H1 (cell line): ENCODE measurements around the gene TIMM21. TPM values are rescaled to one million over a fixed set of nuclear protein-coding genes. Genes with fewer than 3 reads are reported as not detected.

Experiments used
- CTCF ChIA-PET: fragments of 300-600 bp; sonication (Branson Sonifier 250); formaldehyde crosslinking; loops from one replicate; lab custom pipeline; 2021; ENCODE audit not compliant: partially characterized antibody; lab: Charles Lee
- POLR2A ChIA-PET: fragments of 300-600 bp; sonication (Branson Sonifier 250); formaldehyde crosslinking; loops from one replicate; lab custom pipeline; 2021; ENCODE audit warnings: inconsistent platforms; ENCODE audit not compliant: partially characterized antibody; lab: Charles Lee
- DNase-seq, 2 experiments: peaks; one replicate each; pipeline versions ENCODE4 v3.0.0 to v3.0.0-alpha.2; 2010 to 2022; ENCODE audit warnings: low spot score in 2 of 2, low read depth in 1 of 2, mixed read lengths in 1 of 2
- FAIRE-seq: peaks from 2 replicates; lab custom pipeline; 2011; peaks lifted over from hg19 to GRCh38; lab: Jason Lieb, UNC
- H2AFZ ChIP-seq: 2 replicates; pipeline ENCODE4 v1.8.1; 2012; ENCODE audit warnings: low read length, inconsistent platforms
- H2AK5ac ChIP-seq: 2 replicates; pipeline ENCODE4 v1.6.1; 2013; ENCODE audit warnings: low read depth, low read length
- H2BK120ac ChIP-seq: replicated peaks from 2 replicates; pipeline ENCODE3; 2013; ENCODE audit warnings: low read depth, low read length, inconsistent platforms
- H2BK12ac ChIP-seq: 2 replicates; pipeline ENCODE4 v1.6.1; 2013; ENCODE audit warnings: low read depth, low read length
- H2BK15ac ChIP-seq: 2 replicates; pipeline ENCODE4 v1.6.1; 2013; ENCODE audit warnings: low read length
- H2BK20ac ChIP-seq: 2 replicates; pipeline ENCODE4 v1.6.1; 2013; ENCODE audit warnings: low read length
- H2BK5ac ChIP-seq: 2 replicates; pipeline ENCODE4 v1.6.1; 2013; ENCODE audit warnings: low read depth, low read length
- H3K14ac ChIP-seq: 2 replicates; pipeline ENCODE4 v1.6.1; 2013; ENCODE audit warnings: inconsistent platforms; ENCODE audit not compliant: insufficient read length
- H3K18ac ChIP-seq: 2 replicates; pipeline ENCODE4 v1.6.1; 2013; ENCODE audit warnings: low read length; ENCODE audit errors: extremely low read depth
- H3K23ac ChIP-seq: 2 replicates; pipeline ENCODE4 v1.6.1; 2013; ENCODE audit warnings: inconsistent platforms; ENCODE audit not compliant: insufficient read length
- H3K23me2 ChIP-seq: 2 replicates; pipeline ENCODE4 v1.6.1; 2013; ENCODE audit warnings: low read depth, low read length
- H3K27ac ChIP-seq: 2 replicates; pipeline ENCODE4 v1.6.1; 2011; ENCODE audit warnings: low read depth, low read length, inconsistent platforms
- H3K27me3 ChIP-seq, 4 experiments: replicated peaks in 1 of 4; 1 replicate in 1 of 4; 2 replicates in 3 of 4; pipeline versions ENCODE4 v1.6.1 to v1.8.1; 2011 to 2013; ENCODE audit warnings: low read length in 3 of 4, mild to moderate bottlenecking in 3 of 4, inconsistent platforms in 2 of 4, mixed read lengths in 2 of 4, moderate library complexity in 1 of 4; ENCODE audit not compliant: control insufficient read depth in 3 of 4, insufficient read depth in 3 of 4; ENCODE audit errors: extremely low read depth in 1 of 4
- H3K36me3 ChIP-seq, 4 experiments: 2 replicates each; pipeline versions ENCODE4 v1.6.1 to v1.8.1; 2011 to 2013; ENCODE audit warnings: mild to moderate bottlenecking in 4 of 4, low read length in 3 of 4, moderate library complexity in 2 of 4, control low read depth in 1 of 4, inconsistent platforms in 1 of 4; ENCODE audit not compliant: insufficient read depth in 4 of 4, control insufficient read depth in 2 of 4
- H3K4ac ChIP-seq: replicated peaks from 2 replicates; pipeline ENCODE3; 2013; ENCODE audit warnings: low read length, low read depth, mixed read lengths, inconsistent platforms; ENCODE audit not compliant: insufficient read length
- H3K4me1 ChIP-seq, 4 experiments: replicated peaks in 1 of 4; 1 replicate in 1 of 4; 2 replicates in 3 of 4; pipeline versions ENCODE4 v1.6.1 to v1.8.1; 2011 to 2013; ENCODE audit warnings: low read length in 3 of 4, inconsistent platforms in 2 of 4, mixed read lengths in 1 of 4; ENCODE audit not compliant: insufficient read depth in 4 of 4, control insufficient read depth in 3 of 4
- H3K4me2 ChIP-seq, 2 experiments: 2 replicates each; pipeline versions ENCODE4 v1.6.1 to v1.8.1; 2011 to 2013; ENCODE audit warnings: low read depth in 2 of 2, low read length in 2 of 2, control low read depth in 1 of 2, inconsistent platforms in 1 of 2, mild to moderate bottlenecking in 1 of 2; ENCODE audit not compliant: insufficient read depth in 1 of 2
- H3K4me3 ChIP-seq, 4 experiments: fragments of 200-600, 300-600 bp in 1 of 4; sonication (generic), shearing (Covaris generic), sonication (Bioruptor Twin) in 1 of 4; 2 replicates each; pipeline versions ENCODE4 v1.5.1 to v1.8.1; 2011 to 2016; ENCODE audit warnings: low read length in 4 of 4, low read depth in 3 of 4, control low read depth in 2 of 4, inconsistent platforms in 2 of 4, mild to moderate bottlenecking in 2 of 4, mixed read lengths in 1 of 4, moderate library complexity in 1 of 4; ENCODE audit not compliant: insufficient read depth in 2 of 4; ENCODE audit errors: extremely low read depth in 1 of 4
- H3K56ac ChIP-seq: replicated peaks from 2 replicates; pipeline ENCODE3; 2013; ENCODE audit warnings: low read depth, mild to moderate bottlenecking, mixed read lengths, low read length, inconsistent platforms; ENCODE audit not compliant: insufficient read length
- H3K79me1 ChIP-seq: 2 replicates; pipeline ENCODE4 v1.6.1; 2013; ENCODE audit warnings: low read depth, low read length, control low read depth
- H3K79me2 ChIP-seq, 2 experiments: 2 replicates each; pipeline versions ENCODE4 v1.6.1 to v1.8.1; 2012 to 2013; ENCODE audit warnings: low read length in 2 of 2, mild to moderate bottlenecking in 2 of 2, inconsistent platforms in 1 of 2; ENCODE audit not compliant: insufficient read depth in 2 of 2, control insufficient read depth in 1 of 2
- H3K9ac ChIP-seq, 4 experiments: replicated peaks in 1 of 4; 1 replicate in 1 of 4; 2 replicates in 3 of 4; pipeline versions ENCODE4 v1.6.1 to v1.8.1; 2011 to 2013; ENCODE audit warnings: low read depth in 3 of 4, low read length in 3 of 4, control low read depth in 2 of 4, mild to moderate bottlenecking in 2 of 4, moderate library complexity in 2 of 4, inconsistent platforms in 1 of 4; ENCODE audit errors: extremely low read depth in 1 of 4
- H3K9me3 ChIP-seq, 2 experiments: 2 replicates each; pipeline versions ENCODE4 v1.6.1 to v1.8.1; 2012 to 2013; ENCODE audit warnings: mild to moderate bottlenecking in 2 of 2, moderate library complexity in 2 of 2, control low read depth in 1 of 2, inconsistent platforms in 1 of 2, low read depth in 1 of 2, low read length in 1 of 2, mixed read lengths in 1 of 2; ENCODE audit not compliant: insufficient read depth in 2 of 2
- H4K20me1 ChIP-seq, 2 experiments: replicated peaks in 1 of 2; 2 replicates each; pipeline versions ENCODE3 to v1.8.1; 2011 to 2013; ENCODE audit warnings: inconsistent platforms in 2 of 2, low read length in 2 of 2, mild to moderate bottlenecking in 1 of 2; ENCODE audit not compliant: insufficient read depth in 2 of 2, control insufficient read depth in 1 of 2
- H4K5ac ChIP-seq: 2 replicates; pipeline ENCODE4 v1.6.1; 2013; ENCODE audit warnings: low read length, low read depth, mixed read lengths, inconsistent platforms; ENCODE audit not compliant: insufficient read length
- H4K8ac ChIP-seq: 2 replicates; pipeline ENCODE4 v1.8.0; 2013; ENCODE audit warnings: mild to moderate bottlenecking, moderate library complexity, low read length, inconsistent platforms; ENCODE audit not compliant: insufficient read depth; ENCODE audit errors: extremely low read depth
- H4K91ac ChIP-seq: replicated peaks from 2 replicates; pipeline ENCODE3; 2013; ENCODE audit warnings: low read length, mixed read lengths, inconsistent platforms; ENCODE audit not compliant: insufficient read length
- ASH2L ChIP-seq: fragments of 200-600, 300-600 bp; sonication (generic); IDR thresholded peaks from one replicate; pipeline ENCODE4 v1.7.1; 2017; ENCODE audit warnings: low read length
- POLR2AphosphoS5 ChIP-seq: IDR thresholded peaks from 2 replicates; pipeline ENCODE4 v1.6.1; 2011; ENCODE audit warnings: low read depth, low read length
- POU5F1 ChIP-seq: IDR thresholded peaks from 2 replicates; pipeline ENCODE4 v1.6.1; 2011; ENCODE audit warnings: low read depth, mild to moderate bottlenecking, low read length, moderate library complexity
- RFX5 ChIP-seq: IDR thresholded peaks from 2 replicates; pipeline ENCODE4 v1.6.1; 2011; ENCODE audit warnings: low read depth, low read length, improper control_type of control experiment, borderline replicate concordance
- SIN3A ChIP-seq, 2 experiments: IDR thresholded peaks in 1 of 2; conservative IDR thresholded peaks in 1 of 2; 2 replicates each; pipeline ENCODE4 v1.6.1; 2011 to 2012; ENCODE audit warnings: low read length in 2 of 2, improper control_type of control experiment in 1 of 2, low read depth in 1 of 2, mild to moderate bottlenecking in 1 of 2
- SIX5 ChIP-seq: IDR thresholded peaks from 2 replicates; pipeline ENCODE4 v1.6.1; 2011; ENCODE audit warnings: mild to moderate bottlenecking, low read depth, low read length
- SP2 ChIP-seq: IDR thresholded peaks from 2 replicates; pipeline ENCODE4 v1.6.1; 2012; ENCODE audit warnings: mild to moderate bottlenecking, low read length, inconsistent platforms
- SRF ChIP-seq: IDR thresholded peaks from 2 replicates; pipeline ENCODE4 v1.6.1; 2011; ENCODE audit warnings: mild to moderate bottlenecking, low read depth, low read length, moderate library complexity
- SUZ12 ChIP-seq: fragments of 200-600 bp; sonication (generic); IDR thresholded peaks from 2 replicates; pipeline ENCODE4 v1.6.1; 2012; ENCODE audit warnings: mild to moderate bottlenecking, inconsistent platforms, low read length, moderate library complexity, mixed read lengths
- TAF1 ChIP-seq: IDR thresholded peaks from 2 replicates; pipeline ENCODE4 v1.6.1; 2011; ENCODE audit warnings: mild to moderate bottlenecking, low read depth, low read length
- YY1 ChIP-seq: IDR thresholded peaks from 2 replicates; pipeline ENCODE4 v1.6.1; 2011; ENCODE audit warnings: low read depth, mild to moderate bottlenecking, low read length
- WGBS, 2 experiments: shearing (Covaris generic) in 1 of 2; methylation state at CpG; one replicate each; pipeline versions ENCODE4 v1.1.6 to v1.1.7; 2013 to 2015; ENCODE audit warnings: low lambda C conversion rate in 2 of 2, mixed read lengths in 2 of 2, inconsistent platforms in 1 of 2, low coverage in 1 of 2, missing lambda C conversion rate in 1 of 2; ENCODE audit not compliant: insufficient replicate concordance in 2 of 2, insufficient coverage in 1 of 2, insufficient read length in 1 of 2; ENCODE audit errors: extremely low coverage in 1 of 2, missing lambda C conversion rate in 1 of 2; 5-methylcytosine and 5-hydroxymethylcytosine counted together
- polyA plus RNA-seq, 7 experiments: library from polyadenylated mRNA; depleted of rRNA in 3 of 7; stranded (reverse) in 5 of 7; unstranded in 2 of 7; fragments of >200 nt in 5 of 7; fragments of 200-250 nt in 2 of 7; gene quantifications; 1 replicate in 5 of 7; 2 replicates in 1 of 7; 4 replicates in 1 of 7; pipeline versions ENCODE4 v1.2.1 to v1.2.3, GENCODE V29; 2011 to 2013; ENCODE audit warnings: missing spikeins in 2 of 7, mixed read lengths in 2 of 7
- total RNA-seq: library from RNA; stranded (reverse); fragmentation: NEBNext Ultra II Directional; extraction: Animal tissue kit (Norgen Biotek cat#: 25700); gene quantifications from 2 replicates; pipeline ENCODE4 v1.2.1, GENCODE V29; 2021

TIMM21 gene
- total and polyA plus RNA-seq, 2 of the 8 experiments (the other 6 are each of a cell fraction or from before 2014, with no cell fraction given) = 27.9 to 43.8 TPM

DNA sequence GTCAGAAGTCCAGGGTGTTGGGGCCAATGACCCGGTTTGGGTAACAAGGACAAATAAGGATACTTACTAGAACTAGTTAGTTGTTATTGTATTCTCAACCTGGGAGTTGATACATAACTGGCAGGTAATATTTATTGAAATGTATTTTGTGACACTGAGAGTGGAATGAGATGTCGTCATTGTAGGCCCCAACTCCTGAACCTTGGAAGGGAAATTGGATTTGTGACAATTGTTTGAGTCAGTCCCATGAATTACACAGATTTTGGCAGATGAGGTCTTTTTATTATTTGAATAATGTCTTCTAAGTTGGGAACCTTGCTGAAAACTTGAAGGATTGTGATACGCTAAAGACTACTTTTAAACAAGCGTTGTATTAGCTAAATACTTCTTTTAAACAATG, 5.1 kb downstream of the TIMM21 start:
- H4K20me1 ChIP-seq = peaks cover 2 to 5% of the 10 kb centered on the region in 2 experiments
- POLR2A ChIA-PET = interaction anchor here (1.5 kb wide), 1 partner anchor 13 kb away, joined by 4 read pairs; no protein-coding TSS in a partner anchor
- no peak overlapping the region for H3K9ac ChIP-seq
- H3K56ac ChIP-seq = no peak overlapping the region
- DNase-seq (no peak), FAIRE-seq (no peak)
- no peak overlapping the region for H2BK12ac ChIP-seq
- TF ChIP-seq POLR2AphosphoS5 = no peak
- no peak for TF ChIP-seq ASH2L
- TF ChIP-seq TAF1 = no peak
- TF ChIP-seq RFX5 = no peak
- no peak for TF ChIP-seq POU5F1
- no peak for TF ChIP-seq SP2
- no peak for TF ChIP-seq SUZ12
- no peak for TF ChIP-seq SIX5
- no peak for TF ChIP-seq YY1
- TF ChIP-seq SRF = no peak
- TF ChIP-seq SIN3A (conservative IDR thresholded peaks at IDR 0.05 in 1 of 2, IDR thresholded peaks at IDR 0.05 in 1 of 2; ENCODE audit: low read depth in 1 of 2, low read length in 2 of 2) = no peak
- no peak overlapping the region for H3K4ac ChIP-seq
- no peak overlapping the region for H4K91ac ChIP-seq
- peaks cover 14 to 57% of the 10 kb centered on the region in 2 experiments for H3K79me2 ChIP-seq
- H2BK120ac ChIP-seq = no peak overlapping the region
- 0 out of 2 replicates have a peak, but pooled peaks cover 5% of the 10 kb centered on the region for H3K23me2 ChIP-seq
- no peak overlapping the region for H2AK5ac ChIP-seq
- peaks cover 0 to 34% (median 24%) of the 10 kb centered on the region in 4 experiments; a peak in 7 of 8 replicates for H3K36me3 ChIP-seq
- H3K18ac ChIP-seq = no peak overlapping the region
- no peak overlapping the region for H2BK15ac ChIP-seq
- no peak overlapping the region for H3K4me2 ChIP-seq
- H2AFZ ChIP-seq = no peak overlapping the region
- H3K27me3 ChIP-seq = no peaks in the 10 kb centered on the region
- H3K9me3 ChIP-seq = no peaks in the 10 kb centered on the region
- H3K23ac ChIP-seq = no peak overlapping the region
- peaks cover 0 to 6% (median 1%) of the 10 kb centered on the region in 4 experiments; a peak in 4 of 7 replicates for H3K4me1 ChIP-seq
- no peak overlapping the region for H3K27ac ChIP-seq
- no peak overlapping the region for H3K14ac ChIP-seq
- H3K79me1 ChIP-seq = peaks cover 13% of the 10 kb centered on the region
- H2BK20ac ChIP-seq = no peak overlapping the region
- CTCF ChIA-PET = interaction anchor here (0.6 to 3.3 kb wide), 13 partner anchors 9 to 212 kb away, joined by 3 to 30 read pairs (median 4); no protein-coding TSS in a partner anchor
- WGBS, 2 experiments = 90% methylated on average over 4 of the region's 4 CpGs; no CpG with 5 or more reads in 1 of the 2 experiments
- H4K5ac ChIP-seq = no peak overlapping the region
- H3K4me3 ChIP-seq = no peak overlapping the region
- H4K8ac ChIP-seq = no peak overlapping the region
- H2BK5ac ChIP-seq = no peak overlapping the region
